Endothelial cell (in vitro differentiated cells): ENCODE data around the gene ABCB1. TPM values are rescaled to one million over a fixed set of nuclear protein-coding genes. Genes with fewer than 3 reads are reported as not detected.

ENCODE experiments used
- DNase-seq: peaks from one replicate; pipeline ENCODE4 v3.0.0; 2021; ENCODE audit warnings: low spot score
- H3K27ac Mint-ChIP-seq: one replicate; pipeline ENCODE4 v1.8.0; 2021; ENCODE audit warnings: mixed read lengths, inconsistent platforms; ENCODE audit not compliant: unreplicated experiment
- H3K27me3 Mint-ChIP-seq: one replicate; pipeline ENCODE4 v1.8.0; 2021; ENCODE audit warnings: mild to moderate bottlenecking, moderate library complexity, mixed read lengths, inconsistent platforms; ENCODE audit not compliant: unreplicated experiment
- H3K36me3 Mint-ChIP-seq: one replicate; pipeline ENCODE4 v1.8.0; 2021; ENCODE audit warnings: mild to moderate bottlenecking, low read depth, mixed read lengths, inconsistent platforms; ENCODE audit not compliant: unreplicated experiment
- H3K4me1 Mint-ChIP-seq: one replicate; pipeline ENCODE4 v1.8.0; 2021; ENCODE audit warnings: mild to moderate bottlenecking, mixed read lengths, inconsistent platforms; ENCODE audit not compliant: unreplicated experiment
- H3K4me3 Mint-ChIP-seq: one replicate; pipeline ENCODE4 v1.8.0; 2021; ENCODE audit warnings: mild to moderate bottlenecking, mixed read lengths, inconsistent platforms; ENCODE audit not compliant: unreplicated experiment
- H3K9me3 Mint-ChIP-seq: one replicate; pipeline ENCODE4 v1.8.0; 2021; ENCODE audit warnings: mixed read lengths, inconsistent platforms; ENCODE audit not compliant: unreplicated experiment
- total RNA-seq: library from RNA; stranded (reverse); fragmentation: NEBNext Ultra II Directional; extraction: Animal tissue kit (Norgen Biotek cat#: 25700); gene quantifications from one replicate; pipeline ENCODE4 v1.2.1, GENCODE V29; 2021; ENCODE audit not compliant: unreplicated experiment
- TF ChIP-seq, protein P1 (sequence below): fragments of 200-600 bp; sonication (generic); IDR thresholded peaks from one replicate; pipeline ENCODE4 v1.5.0; 2021; ENCODE audit warnings: antibody characterized with exemption; ENCODE audit not compliant: unreplicated experiment

ABCB1 gene
- total RNA-seq, 1 donor from 2014 or later = 1.0 TPM

DNA sequence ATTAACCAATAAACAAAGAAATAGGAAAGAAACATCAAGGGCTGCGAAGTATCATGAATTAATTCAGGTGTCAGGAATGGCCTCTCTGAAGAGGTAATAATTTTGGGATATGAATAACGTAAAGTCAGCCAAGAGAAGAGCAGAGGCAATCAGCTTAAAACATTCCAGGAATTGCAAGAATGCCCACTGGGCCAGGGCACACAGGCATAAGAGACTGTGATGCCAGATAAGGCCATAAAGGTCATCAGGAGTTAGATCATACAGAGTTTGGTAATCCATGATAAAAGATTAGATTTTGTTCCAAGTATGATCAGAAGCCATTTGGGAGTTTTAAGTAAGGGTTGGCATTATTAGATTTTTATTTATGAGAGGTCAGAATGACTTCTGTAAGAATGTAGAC lies 72.0 kb downstream of the ABCB1 start:
- no peaks in the 10 kb centered on the region for H3K36me3 Mint-ChIP-seq
- no peak for DNase-seq
- no peak overlapping the region for H3K27ac Mint-ChIP-seq
- no peaks in the 10 kb centered on the region for H3K9me3 Mint-ChIP-seq
- peaks cover 12% of the 10 kb centered on the region for H3K4me1 Mint-ChIP-seq
- no peaks in the 10 kb centered on the region for H3K27me3 Mint-ChIP-seq
- H3K4me3 Mint-ChIP-seq = no peak overlapping the region
- TF ChIP-seq, protein P1, sequence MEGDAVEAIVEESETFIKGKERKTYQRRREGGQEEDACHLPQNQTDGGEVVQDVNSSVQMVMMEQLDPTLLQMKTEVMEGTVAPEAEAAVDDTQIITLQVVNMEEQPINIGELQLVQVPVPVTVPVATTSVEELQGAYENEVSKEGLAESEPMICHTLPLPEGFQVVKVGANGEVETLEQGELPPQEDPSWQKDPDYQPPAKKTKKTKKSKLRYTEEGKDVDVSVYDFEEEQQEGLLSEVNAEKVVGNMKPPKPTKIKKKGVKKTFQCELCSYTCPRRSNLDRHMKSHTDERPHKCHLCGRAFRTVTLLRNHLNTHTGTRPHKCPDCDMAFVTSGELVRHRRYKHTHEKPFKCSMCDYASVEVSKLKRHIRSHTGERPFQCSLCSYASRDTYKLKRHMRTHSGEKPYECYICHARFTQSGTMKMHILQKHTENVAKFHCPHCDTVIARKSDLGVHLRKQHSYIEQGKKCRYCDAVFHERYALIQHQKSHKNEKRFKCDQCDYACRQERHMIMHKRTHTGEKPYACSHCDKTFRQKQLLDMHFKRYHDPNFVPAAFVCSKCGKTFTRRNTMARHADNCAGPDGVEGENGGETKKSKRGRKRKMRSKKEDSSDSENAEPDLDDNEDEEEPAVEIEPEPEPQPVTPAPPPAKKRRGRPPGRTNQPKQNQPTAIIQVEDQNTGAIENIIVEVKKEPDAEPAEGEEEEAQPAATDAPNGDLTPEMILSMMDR = no peak

DNA sequence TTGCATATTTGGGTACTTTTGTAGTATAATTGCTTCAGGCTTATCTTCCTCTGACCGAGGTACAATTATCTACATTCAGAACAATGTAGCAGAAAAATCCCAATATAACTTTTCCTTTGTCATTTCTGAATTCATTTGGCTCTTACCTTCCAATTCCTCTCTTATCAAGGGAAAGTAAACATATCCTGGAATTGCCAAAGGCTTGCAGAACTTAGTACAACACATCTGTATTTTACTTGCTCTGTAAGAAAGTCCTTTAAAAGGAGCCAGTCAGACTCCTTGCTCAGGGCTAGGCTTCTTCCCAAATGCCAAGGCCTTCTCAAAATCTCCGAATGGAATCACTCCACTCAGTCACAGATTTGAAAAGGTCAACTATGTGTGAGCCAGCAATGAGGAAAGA lies 81.9 kb downstream of the ABCB1 start:
- H3K4me1 Mint-ChIP-seq = peaks cover 3% of the 10 kb centered on the region
- no peak overlapping the region for H3K4me3 Mint-ChIP-seq
- H3K27me3 Mint-ChIP-seq = peaks cover 2% of the 10 kb centered on the region
- DNase-seq = no peak
- H3K9me3 Mint-ChIP-seq = no peaks in the 10 kb centered on the region
- no peaks in the 10 kb centered on the region for H3K36me3 Mint-ChIP-seq
- H3K27ac Mint-ChIP-seq = no peak overlapping the region
- TF ChIP-seq, protein P1 = no peak

DNA sequence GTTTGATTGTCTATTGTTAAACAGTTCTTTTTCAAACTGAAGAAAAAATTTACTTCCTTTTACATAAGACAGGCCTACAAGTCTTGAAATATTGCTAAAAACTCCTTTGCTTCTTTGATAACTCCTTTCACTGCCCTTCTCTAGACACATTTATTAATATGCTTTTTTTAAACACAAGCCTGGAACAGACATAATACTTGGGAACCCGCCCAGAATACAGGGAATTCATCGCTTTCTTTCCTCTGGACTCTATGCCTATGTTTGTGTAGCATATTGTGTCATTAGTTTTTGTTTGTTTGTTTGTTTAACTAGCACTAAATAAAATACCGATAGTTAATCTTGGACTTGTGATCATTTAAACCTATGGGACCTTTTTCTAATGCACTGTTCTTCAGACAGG lies 82.8 kb downstream of the ABCB1 start:
- Mint-ChIP-seq H3K4me3 (no peak overlapping the region), H3K27me3 (peaks cover 2% of the 10 kb centered on the region), H3K9me3 (no peaks in the 10 kb centered on the region), H3K27ac (no peak overlapping the region), H3K36me3 (no peaks in the 10 kb centered on the region), H3K4me1 (peaks cover 3% of the 10 kb centered on the region)
- DNase-seq = no peak
- TF ChIP-seq, protein P1 = no peak

DNA sequence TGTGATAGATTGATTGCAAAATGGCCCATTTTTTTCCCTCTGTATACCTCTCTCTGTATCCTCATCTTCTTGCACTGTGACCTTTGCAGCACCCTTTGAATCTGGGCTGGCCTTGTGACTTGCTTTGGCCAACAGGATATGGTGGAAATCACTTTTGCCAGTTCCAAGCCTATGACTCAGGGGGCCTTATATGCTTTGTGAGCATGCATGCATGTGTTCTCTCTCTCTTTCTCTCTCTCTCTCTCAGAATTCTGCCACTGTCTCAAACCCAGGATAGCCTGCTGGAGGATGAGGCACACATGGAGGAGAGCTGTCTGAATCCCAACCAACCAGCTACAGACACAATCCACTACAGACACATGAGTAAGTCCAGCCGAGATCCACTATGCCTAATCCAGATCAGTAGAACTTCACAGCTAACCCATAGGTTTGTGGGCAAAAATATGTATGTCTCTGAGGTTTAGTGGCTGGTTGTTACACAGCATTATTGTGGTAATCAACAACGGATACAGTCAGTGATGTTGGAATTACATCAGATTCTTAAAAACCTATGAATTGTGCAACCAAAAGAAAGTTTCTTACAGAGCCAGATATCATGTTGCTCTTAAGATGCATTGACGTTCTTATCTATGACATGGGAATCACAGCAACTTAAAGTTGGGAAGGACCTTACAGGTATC lies 83.4 kb downstream of the ABCB1 start:
- no peaks in the 10 kb centered on the region for H3K36me3 Mint-ChIP-seq
- H3K27ac Mint-ChIP-seq = no peak overlapping the region
- H3K4me1 Mint-ChIP-seq = peaks cover 3% of the 10 kb centered on the region
- H3K9me3 Mint-ChIP-seq = no peaks in the 10 kb centered on the region
- no peak overlapping the region for H3K4me3 Mint-ChIP-seq
- TF ChIP-seq, protein P1 = no peak
- DNase-seq = no peak
- H3K27me3 Mint-ChIP-seq = peaks cover 2% of the 10 kb centered on the region

DNA sequence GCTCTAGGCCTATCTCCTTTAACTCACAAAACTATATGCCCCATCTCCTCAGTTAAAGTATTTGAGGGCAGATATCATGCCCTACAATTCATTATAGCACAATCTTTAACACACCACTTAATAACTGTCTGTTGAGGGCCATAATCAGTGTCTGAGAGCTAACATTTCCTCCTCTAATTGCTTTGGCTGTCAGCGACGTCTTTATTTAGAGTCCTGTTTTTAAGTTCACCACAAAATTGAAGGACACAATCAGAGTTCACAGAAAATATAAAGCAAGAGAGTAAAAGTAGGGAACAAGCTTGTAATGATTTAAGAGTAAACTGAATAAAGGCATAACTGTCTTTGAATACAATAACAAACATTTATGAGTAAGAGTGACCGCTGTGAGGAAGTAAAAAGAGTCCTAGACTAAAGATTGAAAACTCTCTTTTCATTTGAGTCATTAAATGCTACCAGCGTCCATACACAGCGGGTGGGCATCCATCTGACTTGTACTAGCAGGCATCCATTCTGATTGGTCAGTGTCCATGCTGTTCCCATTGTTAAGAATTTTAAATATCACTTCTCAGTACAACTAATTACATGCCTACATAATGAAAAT lies 86.8 kb downstream of the ABCB1 start:
- Mint-ChIP-seq H3K27ac (no peak overlapping the region), H3K9me3 (no peaks in the 10 kb centered on the region), H3K4me3 (no peak overlapping the region), H3K36me3 (no peaks in the 10 kb centered on the region), H3K4me1 (peaks cover 3% of the 10 kb centered on the region), H3K27me3 (peaks cover 2% of the 10 kb centered on the region)
- TF ChIP-seq, protein P1 = no peak
- no peak for DNase-seq
